SHP77 (cell line): ENCODE measurements around the gene SNX32.

Source experiments
- DNase-seq, 2 experiments: peaks; one replicate each; lab custom pipeline; 2025; lab: John Stamatoyannopoulos, UW

SNX32 gene

GRCh38 chr11:65833297-65834030, at the start of gene SNX32:
Gene SNX32 (plus strand): TSS chr11:65833963. CDS start chr11:65834066, 103 bp downstream.
- peak; percentile 57 to 70 for DNase-seq

DNA sequence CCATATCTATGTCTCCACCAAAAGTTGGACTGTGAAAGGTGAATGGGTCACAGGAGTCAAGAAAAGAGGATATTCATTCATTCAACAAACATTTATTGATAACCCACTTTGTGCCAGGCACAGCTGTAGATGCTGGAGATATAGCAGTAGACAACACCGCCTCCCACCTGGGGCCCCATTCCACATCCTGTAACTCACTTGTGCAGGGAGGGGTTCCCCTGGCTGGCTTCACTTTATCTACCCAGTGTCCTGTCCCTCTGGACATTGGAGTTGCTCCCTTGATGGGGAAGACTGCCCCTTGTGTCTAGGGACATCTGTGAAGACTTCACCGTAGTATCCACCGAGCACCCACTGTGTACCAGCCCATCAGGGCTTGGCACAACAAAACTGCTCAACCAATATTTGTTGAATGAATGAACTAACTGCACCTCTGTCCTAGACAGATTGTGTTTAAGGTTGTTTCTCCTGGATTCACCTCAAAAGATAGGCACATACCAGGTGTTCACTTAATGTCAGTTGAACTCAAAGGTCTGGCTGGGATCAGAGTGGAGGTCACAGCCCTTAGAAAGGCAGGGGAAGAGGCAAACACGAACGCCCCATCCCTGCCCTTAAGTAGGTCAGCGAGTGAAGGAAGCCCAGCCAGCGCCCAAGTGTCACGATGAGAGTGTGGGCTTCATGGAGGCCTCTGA, 48.3 kb upstream of the SNX32 start:
- DNase-seq = no peak

- no peak for DNase-seq
These were observed 47.6 kb upstream of the SNX32 start for GRCh38 chr11:65786008-65786785.

DNA sequence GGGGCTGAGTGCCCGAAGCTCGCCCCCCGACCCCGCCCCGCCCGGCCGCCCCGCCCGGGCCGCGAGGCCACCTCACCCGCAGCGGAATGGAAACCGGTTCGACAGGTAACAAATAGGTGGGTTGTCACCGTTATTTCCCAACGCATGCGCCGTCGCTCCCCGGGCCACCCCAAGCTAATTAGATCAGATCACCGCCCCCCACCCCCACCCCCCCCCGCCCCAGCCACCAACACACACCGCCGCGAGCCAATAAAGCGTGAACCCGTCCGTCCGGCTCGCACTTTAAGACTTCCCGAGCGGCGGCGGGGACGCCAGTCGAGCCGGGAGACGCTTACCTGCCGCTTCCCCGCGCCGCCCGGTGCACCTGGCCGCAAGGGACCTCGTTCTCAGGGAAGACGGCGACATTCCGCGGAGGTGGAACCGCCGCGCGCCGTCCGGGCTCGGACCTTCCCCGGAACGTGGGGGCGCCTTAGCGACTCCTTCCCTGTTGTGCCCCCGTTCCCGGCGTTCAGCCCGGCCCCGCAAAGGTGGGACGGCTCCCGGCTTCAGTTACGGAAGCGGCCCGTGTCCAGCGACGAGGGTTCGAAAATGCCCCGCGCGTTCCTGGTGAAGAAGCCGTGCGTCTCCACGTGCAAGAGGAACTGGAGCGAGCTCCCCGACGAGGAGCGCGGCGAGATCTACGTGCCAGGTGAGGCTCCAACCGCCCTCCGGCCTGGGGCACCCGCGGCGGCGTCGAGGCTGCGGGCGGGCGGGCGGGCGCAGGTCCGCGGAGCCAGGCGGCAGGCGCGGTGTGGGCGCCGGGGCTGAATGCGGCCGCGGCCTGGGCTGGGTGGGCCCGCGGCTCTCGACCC, 46.8 kb upstream of the SNX32 start, which contains the start of gene OVOL1:
Gene OVOL1 (plus strand): TSS at position 278 of the 851 bp plus-strand sequence. CDS start 311 bp downstream, at position 589.
- no peak for DNase-seq

DNA sequence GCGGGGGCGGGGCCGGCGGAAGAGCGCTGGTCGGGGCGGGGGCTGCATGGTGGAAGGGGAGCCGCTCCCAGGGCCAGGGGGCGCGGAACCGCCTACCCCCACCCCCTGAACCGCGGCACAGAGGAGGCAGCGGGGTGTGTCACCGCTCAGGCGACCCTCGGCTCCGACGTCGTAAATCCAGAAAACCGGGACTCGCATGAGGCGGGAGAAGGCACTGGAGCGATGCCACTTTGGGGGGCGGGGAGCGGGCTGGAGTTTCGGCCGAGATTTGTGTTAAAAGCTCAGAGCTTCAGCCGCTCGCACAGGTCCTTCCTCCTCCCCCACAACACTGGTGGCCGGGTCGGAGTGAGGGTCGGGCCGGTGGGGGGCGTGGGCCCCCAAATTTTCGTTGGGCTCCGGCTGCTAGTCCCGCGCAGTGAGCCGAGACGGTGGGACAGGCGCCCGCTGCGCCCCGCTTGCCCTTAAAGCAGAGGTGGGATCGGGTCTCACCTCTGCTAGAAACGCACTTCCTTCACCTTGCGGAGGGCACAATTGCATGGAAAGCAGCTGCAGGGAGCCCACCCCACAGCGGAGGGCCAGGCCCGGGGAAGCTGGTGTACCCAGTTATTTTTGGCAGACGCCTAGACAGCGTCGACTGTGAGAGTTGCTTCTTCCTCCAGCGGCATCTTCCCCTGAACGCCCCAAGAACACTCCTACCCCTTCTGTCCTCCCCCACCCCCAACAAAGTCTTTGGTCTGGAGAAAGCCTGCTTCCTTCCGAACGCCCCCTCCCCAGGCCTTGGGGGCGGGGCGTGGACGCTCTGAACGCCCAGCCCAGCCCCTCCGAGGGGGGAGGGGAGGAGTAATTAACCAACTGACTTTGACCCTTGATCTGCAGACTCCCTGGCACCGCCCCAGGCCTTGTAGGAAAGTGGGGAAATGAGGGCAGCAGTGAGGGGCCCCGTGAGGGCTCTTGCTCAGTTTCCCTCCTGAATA, 45.8 kb upstream of the SNX32 start:
- DNase-seq = no peak

DNA sequence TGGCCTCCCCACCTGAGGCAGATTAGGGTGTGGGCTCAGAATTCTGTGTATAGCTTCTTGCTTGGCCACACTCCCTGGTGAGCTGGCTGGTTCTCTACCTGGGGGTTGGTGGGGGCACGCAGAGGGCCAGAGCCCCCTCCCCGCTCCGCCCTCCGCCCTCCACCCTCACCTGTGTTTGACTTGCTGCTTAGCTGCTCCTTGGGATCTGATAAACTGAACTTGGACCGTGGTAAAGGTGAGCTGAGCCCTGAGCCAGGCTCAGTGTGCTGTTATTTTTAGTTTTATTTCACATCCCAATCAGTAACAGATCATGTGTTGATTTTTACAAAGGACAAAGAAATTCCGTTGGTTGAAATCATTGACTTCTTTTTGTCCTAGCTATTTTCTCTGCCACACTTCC, 44.9 kb upstream of the SNX32 start:
- DNase-seq = no peak

GRCh38 chr11:65789230-65790103, 44.3 kb upstream of the SNX32 start:
- DNase-seq = no peak

GRCh38 chr11:65790104-65790901, 43.5 kb upstream of the SNX32 start:
- DNase-seq = no peak

GRCh38 chr11:65790902-65791650, 42.7 kb upstream of the SNX32 start:
- no peak for DNase-seq

- DNase-seq = peak; percentile 19 to 70
These were observed 42.0 kb upstream of the SNX32 start for GRCh38 chr11:65791719-65792213.

DNA sequence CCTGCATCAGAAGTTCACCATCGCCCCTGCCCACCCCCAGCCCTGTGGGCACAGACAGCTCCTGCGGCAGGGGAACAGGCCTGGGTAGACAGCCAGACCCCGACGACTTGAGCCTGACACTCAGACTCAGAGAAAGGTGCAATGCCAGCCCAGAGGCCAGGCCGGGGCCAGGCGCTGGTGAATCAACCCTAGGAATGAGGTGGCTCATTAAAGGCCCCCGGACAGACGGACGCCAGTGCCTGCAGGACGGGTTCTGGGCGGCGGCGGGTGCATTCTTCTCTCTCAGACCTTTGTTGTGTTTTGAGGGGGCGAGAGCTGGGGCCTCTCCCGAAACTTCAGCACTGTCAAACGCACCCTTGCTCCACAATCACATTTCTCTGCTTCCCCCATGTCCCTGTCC, 41.3 kb upstream of the SNX32 start:
- no peak for DNase-seq

DNA sequence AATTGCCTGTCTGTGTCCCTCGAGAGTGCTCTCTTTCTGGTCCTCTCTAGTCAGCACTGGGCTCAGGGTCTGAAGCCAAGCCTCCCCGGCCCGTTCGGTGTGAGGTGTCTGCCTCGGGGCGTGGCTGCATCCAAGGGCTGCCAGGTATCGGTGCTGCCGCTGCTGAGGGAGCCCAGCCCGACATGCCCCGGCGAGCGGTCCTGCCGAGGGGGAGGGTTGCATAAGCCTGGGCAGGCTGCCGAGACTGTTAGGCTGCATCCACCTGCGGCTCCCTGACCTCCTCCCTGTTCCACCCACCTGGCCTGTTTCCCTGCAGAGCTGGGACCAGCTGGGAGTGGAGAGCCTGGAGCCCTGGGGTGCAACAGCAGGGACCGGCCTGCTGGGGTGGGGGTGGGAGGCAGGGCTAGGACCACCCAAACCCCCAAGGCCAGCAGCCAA, 40.6 kb upstream of the SNX32 start:
- DNase-seq = peak; percentile 29 to 57

DNA sequence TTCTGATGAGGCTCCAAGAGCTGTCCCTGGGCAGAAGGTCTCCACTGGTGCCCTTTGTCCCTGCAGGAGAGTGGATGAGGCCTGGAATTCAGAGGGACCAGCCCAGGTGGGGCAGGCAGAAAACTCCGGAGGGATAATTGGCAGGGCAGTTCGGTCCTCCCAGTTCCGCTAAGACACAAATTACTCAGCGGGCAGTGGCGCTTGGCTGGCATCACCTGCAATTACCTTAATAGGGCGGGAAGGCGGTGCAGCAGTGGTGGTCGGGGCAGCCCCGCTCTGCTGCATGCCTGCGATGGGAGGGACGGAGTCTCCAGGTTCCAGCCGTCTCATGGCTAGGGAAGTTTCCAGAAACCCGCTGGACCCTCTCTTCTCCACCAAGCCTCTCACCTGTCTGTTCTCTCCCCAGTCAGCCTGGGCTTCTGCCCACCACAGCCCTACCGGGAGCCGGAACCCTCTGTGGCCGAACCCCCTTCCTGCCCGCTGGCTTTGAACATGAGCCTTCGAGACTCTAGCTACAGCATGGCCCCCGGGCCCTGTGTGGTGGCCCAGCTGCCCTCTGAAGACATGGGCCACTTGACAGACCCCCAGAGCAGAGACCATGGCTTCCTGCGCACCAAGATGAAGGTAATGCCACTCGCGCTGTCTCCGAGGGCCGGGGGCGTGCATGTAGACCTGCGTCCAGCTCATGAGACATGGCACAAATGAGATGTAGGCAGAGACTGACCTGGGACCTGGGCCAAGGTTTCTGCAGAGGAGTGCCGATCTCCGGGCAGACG, 40.0 kb upstream of the SNX32 start:
- no peak for DNase-seq

DNA sequence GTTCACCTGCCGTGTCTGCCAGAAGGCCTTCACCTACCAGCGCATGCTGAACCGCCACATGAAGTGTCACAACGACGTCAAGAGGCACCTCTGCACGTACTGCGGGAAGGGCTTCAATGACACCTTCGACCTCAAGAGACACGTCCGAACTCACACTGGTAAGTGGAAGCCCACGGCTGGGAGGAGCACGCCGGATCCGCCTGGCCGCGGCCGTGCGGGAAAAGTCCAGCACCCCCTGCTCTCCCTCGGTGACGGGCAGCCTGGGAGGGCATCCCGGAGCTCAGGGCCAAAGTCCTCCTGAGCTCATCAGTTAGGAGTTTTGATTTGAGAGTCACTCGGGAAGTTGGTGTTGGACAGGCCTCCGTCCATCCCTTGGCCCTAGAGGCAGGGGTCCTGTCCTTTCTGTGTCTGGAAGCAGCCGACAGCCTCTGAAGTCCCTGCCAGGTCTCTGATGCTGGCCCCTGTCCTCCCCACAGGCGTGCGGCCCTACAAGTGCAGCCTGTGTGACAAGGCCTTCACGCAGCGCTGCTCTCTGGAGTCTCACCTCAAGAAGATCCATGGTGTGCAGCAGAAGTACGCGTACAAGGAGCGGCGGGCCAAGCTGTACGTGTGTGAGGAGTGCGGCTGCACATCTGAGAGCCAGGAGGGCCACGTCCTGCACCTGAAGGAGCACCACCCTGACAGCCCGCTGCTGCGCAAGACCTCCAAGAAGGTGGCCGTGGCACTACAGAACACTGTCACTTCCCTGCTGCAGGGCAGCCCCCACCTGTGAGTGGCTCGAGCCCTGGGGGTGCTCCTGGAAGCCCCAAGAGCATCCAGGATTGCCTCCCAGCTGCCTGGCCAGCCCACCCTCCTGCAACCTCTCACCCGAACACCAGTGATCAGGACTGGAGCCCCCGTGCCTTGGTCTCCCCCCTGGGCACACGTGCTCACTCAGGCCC, 38.9 kb upstream of the SNX32 start:
- DNase-seq = no peak

- no peak for DNase-seq
These were observed 36.8 kb upstream of the SNX32 start for GRCh38 chr11:65796726-65797601.
